Measurements from ENCODE around the gene ADGRL2.
"Not testable (repeated sequence)": the region's sequence is repeated elsewhere in the genome, so short reads cannot be mapped to it uniquely, and the experiment has no call there.

DNA sequence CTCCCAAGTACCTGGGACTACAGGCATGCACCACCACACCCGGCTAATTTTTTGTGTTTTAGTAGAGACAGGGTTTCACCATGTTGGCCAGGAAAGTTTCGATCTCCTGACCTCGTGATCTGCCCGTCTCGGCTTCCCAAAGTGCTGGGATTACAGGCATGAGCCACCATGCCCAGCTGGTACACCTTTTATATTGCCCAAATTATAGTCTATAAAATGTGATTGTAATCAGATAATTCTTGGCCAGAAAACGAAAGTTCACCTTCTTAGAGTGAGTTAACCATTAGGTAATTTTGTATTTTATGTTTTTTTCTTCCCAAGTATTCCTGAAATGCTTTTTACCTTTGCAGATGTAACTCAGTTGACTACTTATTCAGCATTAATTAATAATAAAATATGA is 85.6 kb downstream of the ADGRL2 start:
- TF ChIP-seq, protein P1, sequence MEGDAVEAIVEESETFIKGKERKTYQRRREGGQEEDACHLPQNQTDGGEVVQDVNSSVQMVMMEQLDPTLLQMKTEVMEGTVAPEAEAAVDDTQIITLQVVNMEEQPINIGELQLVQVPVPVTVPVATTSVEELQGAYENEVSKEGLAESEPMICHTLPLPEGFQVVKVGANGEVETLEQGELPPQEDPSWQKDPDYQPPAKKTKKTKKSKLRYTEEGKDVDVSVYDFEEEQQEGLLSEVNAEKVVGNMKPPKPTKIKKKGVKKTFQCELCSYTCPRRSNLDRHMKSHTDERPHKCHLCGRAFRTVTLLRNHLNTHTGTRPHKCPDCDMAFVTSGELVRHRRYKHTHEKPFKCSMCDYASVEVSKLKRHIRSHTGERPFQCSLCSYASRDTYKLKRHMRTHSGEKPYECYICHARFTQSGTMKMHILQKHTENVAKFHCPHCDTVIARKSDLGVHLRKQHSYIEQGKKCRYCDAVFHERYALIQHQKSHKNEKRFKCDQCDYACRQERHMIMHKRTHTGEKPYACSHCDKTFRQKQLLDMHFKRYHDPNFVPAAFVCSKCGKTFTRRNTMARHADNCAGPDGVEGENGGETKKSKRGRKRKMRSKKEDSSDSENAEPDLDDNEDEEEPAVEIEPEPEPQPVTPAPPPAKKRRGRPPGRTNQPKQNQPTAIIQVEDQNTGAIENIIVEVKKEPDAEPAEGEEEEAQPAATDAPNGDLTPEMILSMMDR (conservative IDR thresholded peaks at IDR 0.05): not testable (repeated sequence)
- TF ChIP-seq ZFX (IDR thresholded peaks at IDR 0.05): not testable (repeated sequence)

Data from C4-2B (cell line).